HUES48 (cell line): ENCODE results near the gene NADK2.
"Not testable (repeated sequence)": the region's sequence is repeated elsewhere in the genome, so short reads cannot be mapped to it uniquely, and the experiment has no call there.

ENCODE experiments used
- H3K27ac ChIP-seq: one replicate; pipeline ENCODE4 v1.7.0; 2013; ENCODE audit warnings: low read depth, low read length, inconsistent platforms
- H3K27me3 ChIP-seq: 2 replicates; pipeline ENCODE4 v1.6.1; 2013; ENCODE audit warnings: mild to moderate bottlenecking, low read length; ENCODE audit not compliant: control insufficient read depth, insufficient read depth
- H3K36me3 ChIP-seq: 2 replicates; pipeline ENCODE4 v1.6.1; 2013; ENCODE audit warnings: low read length; ENCODE audit not compliant: control insufficient read depth, insufficient read depth
- H3K4me1 ChIP-seq: 2 replicates; pipeline ENCODE4 v1.6.1; 2013; ENCODE audit warnings: mild to moderate bottlenecking, low read length; ENCODE audit not compliant: control insufficient read depth, insufficient read depth
- H3K4me3 ChIP-seq: 2 replicates; pipeline ENCODE4 v1.5.1; 2013; ENCODE audit warnings: mild to moderate bottlenecking, low read depth, low read length
- H3K9ac ChIP-seq: 2 replicates; pipeline ENCODE4 v1.6.1; 2013; ENCODE audit warnings: mild to moderate bottlenecking, low read depth, low read length, moderate library complexity
- H3K9me3 ChIP-seq: 2 replicates; pipeline ENCODE4 v1.6.1; 2013; ENCODE audit warnings: low read length; ENCODE audit not compliant: control insufficient read depth, insufficient read depth

Gene NADK2

GRCh38 chr5:36202521-36202961 lies 39.2 kb downstream of the NADK2 start:
- H3K27ac ChIP-seq: no peak overlapping the region
- H3K27me3 ChIP-seq: no peaks in the 10 kb centered on the region
- no peak overlapping the region for H3K9ac ChIP-seq
- no peak overlapping the region for H3K4me3 ChIP-seq
- no peaks in the 10 kb centered on the region for H3K4me1 ChIP-seq
- peaks cover 4% of the 10 kb centered on the region; the same call in 1 of the 2 replicates for H3K36me3 ChIP-seq
- H3K9me3 ChIP-seq: no peaks in the 10 kb centered on the region

GRCh38 chr5:36200513-36200912 lies 41.2 kb downstream of the NADK2 start:
- peaks cover 24% of the 10 kb centered on the region for H3K36me3 ChIP-seq
- H3K27ac ChIP-seq: no peak overlapping the region
- H3K9ac ChIP-seq: no peak overlapping the region
- no peaks in the 10 kb centered on the region for H3K27me3 ChIP-seq
- H3K4me1 ChIP-seq: no peaks in the 10 kb centered on the region
- no peak overlapping the region for H3K4me3 ChIP-seq
- no peaks in the 10 kb centered on the region for H3K9me3 ChIP-seq

GRCh38 chr5:36199620-36200019 lies 42.1 kb downstream of the NADK2 start:
- Histone ChIP-seq H3K9ac (no peak overlapping the region), H3K27me3 (no peaks in the 10 kb centered on the region), H3K27ac (no peak overlapping the region), H3K9me3 (no peaks in the 10 kb centered on the region), H3K36me3 (peaks cover 31% of the 10 kb centered on the region), H3K4me3 (no peak overlapping the region), H3K4me1 (no peaks in the 10 kb centered on the region)

- H3K9ac ChIP-seq, H3K9me3 ChIP-seq, H3K27me3 ChIP-seq, H3K4me1 ChIP-seq, H3K4me3 ChIP-seq, H3K27ac ChIP-seq: not testable (repeated sequence)
- peaks cover 31% of the 10 kb centered on the region for H3K36me3 ChIP-seq
Observed at GRCh38 chr5:36198783-36199182, 42.9 kb downstream of the NADK2 start.

- Histone ChIP-seq H3K4me1 (no peaks in the 10 kb centered on the region), H3K9me3 (no peaks in the 10 kb centered on the region), H3K27ac (no peak overlapping the region), H3K9ac (no peak overlapping the region), H3K27me3 (no peaks in the 10 kb centered on the region), H3K4me3 (no peak overlapping the region), H3K36me3 (peaks cover 31% of the 10 kb centered on the region)
Observed at GRCh38 chr5:36198281-36198680, 43.4 kb downstream of the NADK2 start.

- peaks cover 43% of the 10 kb centered on the region for H3K36me3 ChIP-seq
- H3K9ac ChIP-seq: no peak overlapping the region
- H3K9me3 ChIP-seq: peaks cover 10% of the 10 kb centered on the region; the same call in 1 of the 2 replicates
- H3K27ac ChIP-seq: no peak overlapping the region
- no peak overlapping the region for H3K4me3 ChIP-seq
- H3K27me3 ChIP-seq: no peaks in the 10 kb centered on the region
- H3K4me1 ChIP-seq: no peaks in the 10 kb centered on the region
Observed at GRCh38 chr5:36193746-36194145, 48.0 kb downstream of the NADK2 start.

DNA sequence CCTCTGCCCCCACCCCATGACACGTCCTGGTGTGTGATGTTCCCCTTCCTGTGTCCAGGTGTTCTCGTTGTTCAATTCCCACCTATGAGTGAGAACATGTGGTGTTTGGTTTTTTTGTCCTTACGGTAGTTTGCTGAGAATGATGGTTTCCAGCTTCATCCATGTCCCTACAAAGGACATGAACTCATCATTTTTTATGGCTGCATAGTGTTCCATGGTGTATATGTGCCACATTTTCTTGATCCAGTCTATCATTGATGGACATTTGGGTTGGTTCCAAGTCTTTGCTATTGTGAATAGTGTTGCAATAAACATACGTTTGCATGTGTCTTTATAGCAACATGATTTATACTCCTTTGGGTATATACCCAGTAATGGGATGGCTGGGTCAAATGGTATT lies 57.3 kb downstream of the NADK2 start:
- peaks cover 43% of the 10 kb centered on the region for H3K36me3 ChIP-seq
- H3K9ac ChIP-seq, H3K9me3 ChIP-seq, H3K4me3 ChIP-seq, H3K27me3 ChIP-seq, H3K27ac ChIP-seq, H3K4me1 ChIP-seq: not testable (repeated sequence)

DNA sequence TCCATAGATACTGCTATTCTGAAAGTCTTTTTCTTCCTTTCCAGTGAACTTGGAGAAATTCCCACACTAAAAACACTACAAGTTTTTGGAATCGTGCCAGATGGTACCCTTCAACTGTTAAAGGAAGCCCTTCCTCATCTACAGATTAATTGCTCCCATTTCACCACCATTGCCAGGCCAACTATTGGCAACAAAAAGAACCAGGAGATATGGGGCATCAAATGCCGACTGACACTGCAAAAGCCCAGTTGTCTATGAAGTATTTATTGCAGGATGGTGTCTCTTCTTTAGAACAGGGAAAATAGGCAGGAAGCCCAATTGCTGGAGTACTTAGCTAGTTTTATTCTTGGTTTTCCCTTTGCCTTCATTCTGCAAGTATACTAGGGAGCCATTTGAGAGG lies 60.0 kb downstream of the NADK2 start:
- Histone ChIP-seq H3K9ac (no peak overlapping the region), H3K4me1 (no peaks in the 10 kb centered on the region), H3K36me3 (peaks cover 69% of the 10 kb centered on the region), H3K27me3 (no peaks in the 10 kb centered on the region), H3K9me3 (no peaks in the 10 kb centered on the region), H3K27ac (no peak overlapping the region), H3K4me3 (no peak overlapping the region)

GRCh38 chr5:36180556-36181350 lies 61.0 kb downstream of the NADK2 start:
- Histone ChIP-seq H3K36me3 (peaks cover 77% of the 10 kb centered on the region), H3K9me3 (no peaks in the 10 kb centered on the region), H3K9ac (no peak overlapping the region), H3K4me3 (no peak overlapping the region), H3K27me3 (no peaks in the 10 kb centered on the region), H3K27ac (no peak overlapping the region), H3K4me1 (no peaks in the 10 kb centered on the region)

- Histone ChIP-seq H3K4me1 (no peaks in the 10 kb centered on the region), H3K27ac (no peak overlapping the region), H3K9me3 (no peaks in the 10 kb centered on the region), H3K36me3 (peaks cover 85% of the 10 kb centered on the region), H3K4me3 (no peak overlapping the region), H3K27me3 (no peaks in the 10 kb centered on the region), H3K9ac (no peak overlapping the region)
Observed at GRCh38 chr5:36179950-36180349, 61.8 kb downstream of the NADK2 start.

DNA sequence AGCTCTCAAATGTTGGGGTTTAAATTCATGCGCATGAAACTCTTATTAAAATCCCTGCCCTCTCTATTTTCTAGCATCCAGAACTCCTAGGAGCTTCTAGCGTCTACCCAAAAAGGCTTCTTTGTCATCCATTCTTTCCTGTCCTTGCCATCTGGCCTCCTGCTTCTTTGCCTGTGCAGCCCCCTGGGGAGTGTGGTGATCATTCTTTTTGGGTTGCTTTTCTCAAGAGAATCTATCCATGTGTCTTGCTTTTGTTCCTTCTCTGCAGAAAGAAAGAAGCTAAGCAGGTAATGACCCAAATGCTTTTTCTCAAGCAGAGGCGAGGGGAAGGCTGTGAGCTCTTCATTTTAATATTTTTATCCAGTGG lies 63.2 kb downstream of the NADK2 start:
- H3K27ac ChIP-seq: no peak overlapping the region
- H3K36me3 ChIP-seq: peaks cover 94% of the 10 kb centered on the region
- no peaks in the 10 kb centered on the region for H3K9me3 ChIP-seq
- H3K4me3 ChIP-seq: no peak overlapping the region
- no peak overlapping the region for H3K9ac ChIP-seq
- no peaks in the 10 kb centered on the region for H3K27me3 ChIP-seq
- no peaks in the 10 kb centered on the region for H3K4me1 ChIP-seq
